Heart left ventricle (tissue), 16 donors: ENCODE results near the gene MRPL38. TPM values are rescaled to one million over a fixed set of nuclear protein-coding genes. Genes with fewer than 3 reads are reported as not detected.
"Not testable (repeated sequence)": the region's sequence is repeated elsewhere in the genome, so short reads cannot be mapped to it uniquely, and the experiment has no call there.

Source experiments
- ATAC-seq, 4 donors: fragments of 200-7000 bp; cut with Tn5 transposase; one replicate each; pipeline ENCODE4 v1.9.1; 2020 to 2022; ENCODE audit warnings: moderate library complexity in 4 of 4, mild to moderate bottlenecking in 3 of 4, moderate number of reproducible peaks in 1 of 4
- DNase-seq, 5 donors: peaks; one replicate each; pipeline ENCODE4 v3.0.0-alpha.2; 2020
- H3K27ac ChIP-seq, 12 donors: fragments of 200-600 bp; sonication (generic) in 4 of 12; one replicate each; pipeline versions ENCODE4 v1.5.0 to v1.8.0; 2016 to 2022; ENCODE audit warnings: mild to moderate bottlenecking in 2 of 12
- H3K27me3 ChIP-seq, 9 donors: fragments of 200-600 bp; sonication (generic) in 2 of 9; one replicate each; pipeline versions ENCODE4 v1.5.1 to v1.8.0; 2016 to 2022; ENCODE audit warnings: mild to moderate bottlenecking in 3 of 9
- H3K36me3 ChIP-seq, 9 donors: fragments of 200-600 bp; sonication (generic) in 2 of 9; one replicate each; pipeline versions ENCODE4 v1.5.0 to v1.8.0; 2018 to 2022; ENCODE audit warnings: mild to moderate bottlenecking in 2 of 9
- H3K4me1 ChIP-seq, 12 donors: fragments of 200-600 bp; sonication (generic) in 4 of 12; one replicate each; pipeline versions ENCODE4 v1.5.0 to v1.8.0; 2016 to 2022; ENCODE audit warnings: mild to moderate bottlenecking in 3 of 12
- H3K4me3 ChIP-seq, 12 donors: fragments of 200-600 bp; sonication (generic) in 4 of 12; one replicate each; pipeline versions ENCODE4 v1.5.0 to v1.8.0; 2017 to 2022; ENCODE audit warnings: mild to moderate bottlenecking in 9 of 12, moderate library complexity in 4 of 12
- H3K9me3 ChIP-seq, 12 donors: fragments of 200-600 bp; sonication (generic) in 4 of 12; one replicate each; pipeline versions ENCODE4 v1.5.0 to v1.8.0; 2016 to 2022; ENCODE audit warnings: mild to moderate bottlenecking in 1 of 12
- POLR2A ChIP-seq, 2 donors: fragments of 450-650 bp; IDR thresholded peaks; one replicate each; pipeline ENCODE4 v1.6.1; 2017; ENCODE audit warnings: antibody characterized with exemption in 2 of 2, mild to moderate bottlenecking in 2 of 2, moderate library complexity in 2 of 2
- WGBS, 4 donors: extraction: QIAGEN DNeasy Blood & Tissue Kit in 2 of 4; methylation state at CpG; one replicate each; pipeline versions ENCODE4 v1.1.5 to v1.1.7; 2013 to 2018; 5-methylcytosine and 5-hydroxymethylcytosine counted together
- intact Hi-C, 10 donors: fragments of 100-400 bp; cut with DNase I; formaldehyde crosslinking; loops; one replicate each; pipeline versions ENCODE4 v1.11.1 to v1.14.2; 2022
- polyA plus RNA-seq, 2 donors: library from polyadenylated mRNA; stranded (reverse); fragments of 200-250 nt; gene quantifications; one replicate each; pipeline ENCODE4 v1.2.3, GENCODE V29; 2013
- total RNA-seq, 9 donors: library from RNA; depleted of rRNA in 2 of 9; stranded (reverse); fragments of >200 nt in 2 of 9; fragmentation: NEBNext Ultra II Directional in 3 of 9; extraction: Animal tissue kit (Norgen Biotek cat#: 25700) in 3 of 9; gene quantifications; one replicate each; pipeline versions ENCODE4 v1.1.0 to v1.2.4, GENCODE V29; 2016 to 2023
- TF ChIP-seq, protein P1 (sequence below), 12 donors: fragments of 200-600 bp; sonication (generic) in 4 of 12; IDR thresholded peaks; one replicate each; pipeline versions ENCODE4 v1.5.0 to v1.8.0; 2018 to 2022; ENCODE audit warnings: antibody characterized with exemption in 12 of 12, mild to moderate bottlenecking in 5 of 12
- donor health status: ischemic (EF 13 %, LVEDD 7.1; RV severe dilation, severe dysfunction).
- donor health status: healthy with polysubstance abuse.
- donor health status: DM: no; HTN: yes; CAD: no.
- donor health status: DM: no; HTN: no; CAD: no.
- donor health status: ischemic (EF 25% LVEDD 6.9; RV normal size, moderate dysfunction).
- donor health status: ischemic (EF 25% LVEDD 5.7; RV mildly dilated, moderate dysfunction).
- donor health status: healthy.
- donor health status: DM: yes; HTN: yes; CAD: no.
- donor health status: ischemic (EF 35%, LVEDD 5.7; RV mildly dilated, moderate dysfunction).
- donor health status: nonischemic (EF 11% LVEDD 7.7; RV severe dilation, severe dysfunction).
- donor health status: DM: yes; HTN: yes; CAD: no.
- donor health status: PGD.
- donor health status: ischemic (EF 29% LVEDD 5.4; RV normal size, mild dysfunction).
- donor health status: nonischemic (EF 23%, LVEDD 6.1; RV moderate dilation, normal function).

MRPL38 gene
- total and polyA plus RNA-seq, 11 donors, result 54.8 to 126 (median 106) TPM

DNA sequence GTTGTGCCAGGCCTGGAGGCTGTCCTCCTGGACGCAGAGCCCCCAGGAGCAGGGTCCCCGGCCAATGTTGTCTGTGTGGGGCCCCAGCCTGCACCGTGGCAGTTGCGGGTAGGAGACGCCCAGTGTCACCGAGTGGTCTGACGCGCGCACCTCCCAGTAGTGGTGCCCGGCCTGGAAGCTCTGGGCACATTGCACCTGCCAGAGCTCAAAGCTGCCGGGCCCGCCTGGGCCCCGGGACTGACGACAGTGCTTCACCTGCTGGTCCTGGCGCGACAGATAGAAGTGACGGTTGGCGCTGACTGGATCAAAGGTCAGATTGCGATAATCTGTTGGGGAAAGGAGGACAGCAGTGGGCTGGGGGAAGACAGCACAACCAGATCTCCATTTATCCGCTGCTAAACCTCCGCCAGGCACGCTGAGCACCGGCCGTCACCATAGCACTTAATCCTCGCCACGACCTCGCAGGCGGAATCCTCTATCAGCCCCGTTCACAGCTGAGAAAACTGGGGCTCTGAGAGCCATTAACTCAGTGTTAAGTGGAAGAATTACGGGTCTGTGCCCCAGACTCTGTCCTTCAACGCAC lies 13.6 kb downstream of the MRPL38 start:
- 90 to 94% (median 92%) methylated on average over 18 to 31 of the region's 31 CpGs for WGBS, 4 donors
- Histone ChIP-seq H3K27me3 (no peaks in the 10 kb centered on the region), H3K4me1 (peaks cover 0 to 24% (median 17%) of the 10 kb centered on the region in 12 donors), H3K36me3 (peaks cover 0 to 37% (median 33%) of the 10 kb centered on the region in 9 donors), H3K27ac (no peak overlapping the region), H3K4me3 (no peak overlapping the region), H3K9me3 (no peaks in the 10 kb centered on the region)
- intact Hi-C loops, result loop anchor here in 5 of 10 donors (5.0 to 10.0 kb wide), 5 partner anchors 34 to 126 kb away; partner anchors contain the start of genes GALK1 (in 1 of the 5), UNC13D (in 1 of the 5), UNK (in 1 of the 5) and WBP2 (in 1 of the 5)
- DNase-seq (no peak), ATAC-seq (no peak)
- TF ChIP-seq POLR2A (IDR thresholded peaks at IDR 0.05), result no peak
- TF ChIP-seq, protein P1, sequence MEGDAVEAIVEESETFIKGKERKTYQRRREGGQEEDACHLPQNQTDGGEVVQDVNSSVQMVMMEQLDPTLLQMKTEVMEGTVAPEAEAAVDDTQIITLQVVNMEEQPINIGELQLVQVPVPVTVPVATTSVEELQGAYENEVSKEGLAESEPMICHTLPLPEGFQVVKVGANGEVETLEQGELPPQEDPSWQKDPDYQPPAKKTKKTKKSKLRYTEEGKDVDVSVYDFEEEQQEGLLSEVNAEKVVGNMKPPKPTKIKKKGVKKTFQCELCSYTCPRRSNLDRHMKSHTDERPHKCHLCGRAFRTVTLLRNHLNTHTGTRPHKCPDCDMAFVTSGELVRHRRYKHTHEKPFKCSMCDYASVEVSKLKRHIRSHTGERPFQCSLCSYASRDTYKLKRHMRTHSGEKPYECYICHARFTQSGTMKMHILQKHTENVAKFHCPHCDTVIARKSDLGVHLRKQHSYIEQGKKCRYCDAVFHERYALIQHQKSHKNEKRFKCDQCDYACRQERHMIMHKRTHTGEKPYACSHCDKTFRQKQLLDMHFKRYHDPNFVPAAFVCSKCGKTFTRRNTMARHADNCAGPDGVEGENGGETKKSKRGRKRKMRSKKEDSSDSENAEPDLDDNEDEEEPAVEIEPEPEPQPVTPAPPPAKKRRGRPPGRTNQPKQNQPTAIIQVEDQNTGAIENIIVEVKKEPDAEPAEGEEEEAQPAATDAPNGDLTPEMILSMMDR (IDR thresholded peaks at IDR 0.05), result no peak

DNA sequence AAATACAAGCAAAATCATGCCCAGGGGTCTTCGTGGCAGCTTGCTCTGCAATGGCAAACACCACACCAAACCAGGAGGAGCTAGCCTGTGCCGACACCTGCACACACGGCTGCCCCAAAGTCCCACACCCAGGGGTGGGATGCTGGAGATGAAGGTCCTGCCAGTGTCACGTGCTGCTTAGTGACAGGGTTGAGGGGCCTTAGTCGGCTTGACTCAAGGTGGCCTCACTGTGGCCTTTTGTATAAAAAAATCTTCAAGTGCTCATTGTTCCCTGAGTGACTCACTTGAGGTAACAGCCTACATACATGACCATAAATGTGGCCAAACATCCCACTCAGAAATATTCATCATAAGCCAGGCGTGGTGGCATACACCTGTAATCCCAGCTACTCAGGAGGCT lies 15.2 kb downstream of the MRPL38 start:
- no peak overlapping the region for H3K27ac ChIP-seq
- H3K36me3 ChIP-seq, result peaks cover 0 to 37% (median 33%) of the 10 kb centered on the region in 9 donors
- TF ChIP-seq, protein P1 (IDR thresholded peaks at IDR 0.05), result no peak
- TF ChIP-seq POLR2A (IDR thresholded peaks at IDR 0.05), result no peak
- intact Hi-C loops, result no loop called here
- H3K4me1 ChIP-seq, result peaks cover 0 to 16% (median 4%) of the 10 kb centered on the region in 12 donors
- H3K9me3 ChIP-seq, result no peaks in the 10 kb centered on the region
- WGBS, 4 donors, result 69 to 79% (median 72%) methylated on average over 5 to 6 of the region's 6 CpGs
- no peaks in the 10 kb centered on the region for H3K27me3 ChIP-seq
- DNase-seq, result no peak
- no peak overlapping the region for H3K4me3 ChIP-seq
- no peak for ATAC-seq

DNA sequence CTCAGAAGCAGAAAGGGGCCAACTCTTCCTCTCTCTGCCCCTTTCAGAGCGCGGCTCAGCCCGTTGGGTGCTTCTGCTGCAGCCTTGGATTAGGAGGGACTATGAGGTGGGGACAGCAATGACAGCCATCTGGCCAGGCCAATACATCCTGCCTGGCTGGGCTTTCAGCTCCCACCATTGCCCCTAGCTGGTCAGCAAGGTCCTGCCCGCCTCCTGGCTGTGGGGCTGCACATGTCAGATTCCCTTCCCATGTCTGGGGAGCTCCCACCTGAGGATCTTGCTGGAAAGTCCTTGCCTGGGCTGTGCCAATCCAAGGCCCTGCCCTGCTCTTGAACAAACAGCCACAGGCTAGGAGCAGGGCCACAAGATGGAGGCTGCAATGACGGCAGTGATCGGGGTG lies 16.2 kb downstream of the MRPL38 start:
- Histone ChIP-seq H3K27ac (no peak overlapping the region), H3K27me3 (no peaks in the 10 kb centered on the region), H3K4me1 (peaks cover 0 to 9% (median 0%) of the 10 kb centered on the region in 12 donors), H3K4me3 (no peak overlapping the region), H3K36me3 (peaks cover 0 to 37% (median 33%) of the 10 kb centered on the region in 9 donors), H3K9me3 (no peaks in the 10 kb centered on the region)
- WGBS, 4 donors, result 84 to 88% (median 87%) methylated on average over 6 of the region's 6 CpGs
- ATAC-seq (no peak), DNase-seq (no peak)
- intact Hi-C loops, result no loop called here
- TF ChIP-seq POLR2A (IDR thresholded peaks at IDR 0.05), result no peak
- TF ChIP-seq, protein P1 (IDR thresholded peaks at IDR 0.05), result no peak

DNA sequence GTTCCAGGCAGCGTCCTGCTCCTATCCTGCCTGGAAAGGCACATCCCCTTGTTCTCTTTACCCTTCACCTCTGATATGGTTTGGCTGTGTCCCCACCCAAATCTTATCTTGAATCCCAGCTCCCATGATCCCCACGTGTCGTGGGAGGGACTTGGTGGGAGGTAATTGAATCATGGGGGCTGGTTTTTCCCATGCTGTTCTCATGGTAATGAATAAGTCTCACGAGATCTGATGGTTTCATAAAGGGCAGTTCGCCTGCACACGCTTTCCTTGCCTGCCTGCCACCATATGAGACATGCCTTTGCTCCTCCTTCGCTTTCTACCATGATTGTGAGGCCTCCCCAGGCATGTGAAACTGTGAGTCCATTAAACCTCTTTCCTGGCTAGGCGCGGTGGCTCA lies 18.8 kb downstream of the MRPL38 start:
- H3K4me3 ChIP-seq, H3K27ac ChIP-seq, ATAC-seq, H3K9me3 ChIP-seq, DNase-seq, H3K4me1 ChIP-seq, intact Hi-C loops, H3K27me3 ChIP-seq: not testable (repeated sequence)
- H3K36me3 ChIP-seq, result peaks cover 0 to 28% (median 16%) of the 10 kb centered on the region in 9 donors
- WGBS, 4 donors, result 82 to 84% (median 82%) methylated on average over 9 of the region's 9 CpGs

DNA sequence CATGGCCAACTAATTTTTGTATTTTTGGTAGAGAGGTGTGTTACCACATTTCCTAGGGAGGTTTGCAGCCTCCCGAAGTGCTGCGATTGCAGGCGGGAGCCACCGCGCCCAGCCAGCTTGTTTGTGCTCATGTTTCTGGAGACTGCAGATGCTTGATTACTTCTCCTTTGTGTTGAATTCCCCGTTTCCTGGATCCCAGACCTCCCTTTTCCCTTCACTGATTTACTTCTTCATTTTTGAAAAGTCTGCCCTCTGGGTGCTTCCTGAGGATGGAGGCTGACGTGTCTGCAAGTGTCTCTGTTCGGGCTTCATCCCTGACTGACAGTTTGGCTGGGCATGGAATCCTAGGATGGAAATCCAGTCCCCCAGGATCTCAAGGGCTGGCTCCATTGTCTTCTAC lies 19.3 kb downstream of the MRPL38 start:
- TF ChIP-seq, protein P1 (IDR thresholded peaks at IDR 0.05), result no peak
- no peak for TF ChIP-seq POLR2A (IDR thresholded peaks at IDR 0.05)
- H3K27ac ChIP-seq, result no peak overlapping the region
- ATAC-seq (no peak), DNase-seq (no peak)
- H3K27me3 ChIP-seq, result no peaks in the 10 kb centered on the region
- peaks cover 0 to 24% (median 12%) of the 10 kb centered on the region in 9 donors for H3K36me3 ChIP-seq
- H3K4me1 ChIP-seq, result peaks cover 0 to 9% (median 0%) of the 10 kb centered on the region in 12 donors
- intact Hi-C loops, result no loop called here
- no peaks in the 10 kb centered on the region for H3K9me3 ChIP-seq
- no peak overlapping the region for H3K4me3 ChIP-seq
- WGBS, 4 donors, result 53 to 83% (median 64%) methylated on average over 8 of the region's 8 CpGs
